Fibroblast of skin of back (primary cell): Measurements from ENCODE around the gene PIK3R4.
A peak's percentile ranks its signal among the peaks of the same experiment; 100 is the strongest.

Experiments
- DNase-seq: peaks from one replicate; pipeline ENCODE4 v3.0.0-alpha.2; 2013

Gene PIK3R4

GRCh38 chr3:130741946-130742610 lies 4.6 kb downstream of the PIK3R4 start:
- DNase-seq = no peak

- no peak for DNase-seq
These were observed 6.8 kb downstream of the PIK3R4 start for GRCh38 chr3:130739848-130740247.

DNA sequence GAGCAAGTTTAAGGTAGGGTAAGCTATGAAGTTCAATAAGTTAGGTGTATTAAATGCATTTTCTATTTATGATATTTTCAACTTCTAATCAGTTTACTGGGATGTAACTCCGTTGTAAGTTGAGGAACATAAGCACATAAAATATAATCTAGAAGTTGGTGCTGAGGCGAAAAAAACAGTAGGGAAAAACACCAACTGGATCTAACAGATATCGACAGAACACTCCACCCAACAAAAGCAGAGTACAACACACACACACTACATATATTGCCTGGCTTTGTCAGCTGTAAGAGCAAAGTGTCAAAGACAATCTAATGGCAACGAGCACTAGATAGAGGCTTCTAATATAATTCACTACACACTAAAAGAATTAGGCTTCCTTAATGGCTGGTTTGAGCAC lies 8.4 kb downstream of the PIK3R4 start:
- DNase-seq = no peak

DNA sequence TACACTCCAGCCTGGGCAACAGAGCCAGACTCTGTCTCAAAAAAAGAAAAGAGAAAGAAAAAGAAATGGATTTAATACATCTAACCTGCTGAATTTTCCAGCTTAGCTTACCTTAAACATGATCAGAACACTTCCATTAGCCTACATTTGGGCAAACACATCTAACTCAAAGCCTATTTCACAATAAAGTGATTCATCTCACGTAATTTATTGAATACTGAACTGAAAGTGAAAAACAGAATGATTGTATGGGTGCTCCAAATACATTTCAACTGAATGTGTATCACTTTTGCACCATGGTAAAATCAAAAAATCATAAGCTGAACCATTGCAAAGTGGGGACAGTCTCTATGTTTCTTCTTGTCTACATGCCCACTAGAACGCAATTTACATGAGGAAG lies 9.0 kb downstream of the PIK3R4 start:
- DNase-seq = no peak

- no peak for DNase-seq
These were observed 13.3 kb downstream of the PIK3R4 start for GRCh38 chr3:130733236-130733875.

DNA sequence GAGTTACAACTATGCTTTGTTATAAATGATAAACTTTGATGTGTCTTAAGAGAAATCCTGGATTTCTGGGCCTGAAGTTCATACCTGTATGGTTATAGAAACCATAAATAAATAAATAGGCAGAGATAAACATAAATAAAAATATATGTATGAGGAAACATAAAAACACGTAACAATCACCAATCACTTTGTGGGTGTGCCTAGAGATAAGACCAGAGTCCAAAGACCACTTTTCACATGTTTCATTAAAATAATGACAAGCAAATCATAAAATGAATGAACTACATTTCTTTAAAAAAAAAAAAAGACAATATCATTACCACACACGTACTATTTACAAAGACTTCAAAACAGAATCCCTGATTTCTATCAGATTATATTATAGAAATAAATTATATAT lies 14.1 kb downstream of the PIK3R4 start:
- no peak for DNase-seq

GRCh38 chr3:130731817-130732216 lies 14.8 kb downstream of the PIK3R4 start:
- DNase-seq = no peak

DNA sequence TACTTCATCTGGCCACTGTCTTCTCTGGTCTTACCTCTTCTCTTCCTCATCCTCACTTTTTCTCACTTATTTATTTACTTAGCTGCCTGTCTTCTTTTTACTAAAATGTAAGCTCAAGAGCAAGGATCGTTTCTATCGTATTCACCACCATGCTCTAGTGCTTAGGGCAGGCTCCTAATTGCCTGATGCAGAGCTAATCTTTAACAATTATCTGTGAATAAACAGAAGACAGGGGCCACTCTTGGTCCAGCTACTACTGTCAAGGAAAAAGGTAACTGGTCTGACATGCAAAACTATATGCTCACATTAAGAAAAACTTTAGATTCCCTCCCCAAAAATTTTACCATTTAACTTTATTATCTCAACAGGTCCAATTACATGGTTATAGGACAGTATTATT lies 17.5 kb downstream of the PIK3R4 start:
- DNase-seq = no peak

GRCh38 chr3:130728037-130728436 lies 18.6 kb downstream of the PIK3R4 start:
- no peak for DNase-seq

DNA sequence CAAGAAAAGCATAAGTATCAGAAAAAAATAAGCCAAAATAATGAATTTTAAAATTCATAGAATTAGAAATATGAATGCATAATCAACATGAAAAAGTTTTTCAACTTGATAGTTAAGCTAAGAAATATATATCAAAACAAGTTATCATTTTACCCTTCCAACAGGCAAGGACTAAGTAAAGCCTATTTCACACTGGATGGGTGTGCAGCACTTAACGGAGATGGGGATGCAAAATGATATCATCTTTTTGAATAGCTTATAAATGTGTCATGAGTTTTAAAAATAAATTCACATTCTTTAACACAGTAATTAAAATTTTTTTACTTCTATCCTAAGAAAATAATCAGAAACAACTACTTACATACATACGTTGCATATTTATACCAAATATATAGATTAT lies 20.9 kb downstream of the PIK3R4 start:
- DNase-seq = peak; percentile 53

DNA sequence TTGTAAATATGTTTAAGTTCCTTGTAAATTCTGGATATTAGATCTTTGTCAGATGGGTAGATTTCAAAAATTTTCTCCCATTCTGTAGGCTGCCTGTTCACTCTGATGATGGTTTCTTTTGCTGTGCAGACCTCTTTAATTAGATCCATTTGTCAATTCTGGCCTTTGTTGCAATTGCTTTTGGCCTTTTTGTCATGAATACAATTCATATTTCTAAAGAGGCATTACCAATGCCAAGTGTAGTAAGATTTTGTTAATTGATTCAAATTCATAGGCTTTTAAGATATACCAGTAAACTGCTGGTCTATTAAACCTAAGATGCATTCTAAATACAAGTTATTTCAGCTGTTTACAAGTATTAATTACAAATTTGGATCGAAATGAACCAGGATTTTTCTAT lies 31.0 kb downstream of the PIK3R4 start:
- no peak for DNase-seq

DNA sequence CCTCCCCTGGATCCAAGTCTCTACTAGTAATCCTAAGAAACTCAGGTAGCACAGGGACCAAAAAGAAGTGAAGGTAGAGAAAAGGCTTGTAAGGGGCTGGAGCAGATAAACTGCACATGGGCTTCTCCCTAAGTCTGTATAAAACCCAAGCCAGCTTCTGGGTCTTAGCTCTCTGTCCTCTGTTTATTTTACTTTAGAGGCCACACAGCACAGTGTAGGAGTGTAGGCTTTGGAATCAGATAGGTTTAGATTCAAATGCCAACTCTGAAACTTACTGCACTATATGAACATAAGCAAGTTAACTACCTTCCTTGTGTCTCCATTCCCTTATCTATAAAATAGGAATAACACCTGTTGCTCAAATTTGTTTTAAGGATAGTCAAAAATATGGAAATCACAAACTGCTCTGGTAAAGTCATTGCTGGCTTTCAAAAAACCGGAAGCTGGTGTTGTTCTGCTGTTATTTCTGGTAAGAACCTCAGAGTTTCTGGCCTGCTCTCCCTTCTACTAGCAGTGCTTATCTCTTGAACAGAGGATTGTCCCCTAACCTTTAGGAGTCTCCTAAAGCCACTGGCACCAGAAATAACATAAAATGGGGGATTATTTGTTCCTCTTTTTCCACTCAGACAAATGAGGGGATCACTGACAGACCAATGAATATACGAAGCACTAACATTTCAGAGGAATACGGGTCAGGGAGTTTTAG lies 33.8 kb downstream of the PIK3R4 start:
- no peak for DNase-seq

- DNase-seq = peak; percentile 30
These were observed 34.9 kb downstream of the PIK3R4 start for GRCh38 chr3:130711565-130712324.

GRCh38 chr3:130709671-130710070 lies 37.0 kb downstream of the PIK3R4 start:
- DNase-seq = peak; percentile 6

DNA sequence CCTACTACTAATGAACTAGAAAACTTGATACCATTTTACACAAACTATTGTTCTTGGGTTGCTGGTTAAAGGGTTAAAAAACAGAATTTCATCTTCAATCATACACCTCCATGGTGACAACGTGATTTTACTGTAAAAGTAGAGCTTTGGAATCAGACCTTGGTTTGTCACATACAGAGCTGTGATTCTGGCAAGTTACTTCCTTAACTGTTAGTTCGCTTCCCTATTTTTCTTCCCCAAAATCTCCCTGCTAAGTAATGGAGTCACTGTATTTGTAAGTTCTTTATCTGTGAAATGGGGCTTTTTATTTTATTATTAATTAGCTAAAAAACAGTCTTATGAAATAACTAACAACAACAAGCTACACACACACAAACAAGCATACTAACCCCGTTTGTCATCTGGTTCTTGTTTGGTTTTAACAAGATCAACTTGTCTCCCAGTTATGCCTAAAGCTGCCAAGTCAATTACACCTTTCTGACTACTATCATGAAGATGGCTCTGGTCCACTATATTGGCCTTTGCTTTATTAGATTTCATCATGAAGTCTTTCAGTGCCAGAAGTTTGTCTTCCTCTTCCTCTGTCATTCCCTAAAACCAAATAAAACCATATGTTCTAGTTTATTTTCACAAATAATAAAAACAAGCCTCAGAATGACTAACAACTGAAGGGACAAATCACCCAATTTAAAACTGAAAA lies 38.6 kb downstream of the PIK3R4 start:
- no peak for DNase-seq

DNA sequence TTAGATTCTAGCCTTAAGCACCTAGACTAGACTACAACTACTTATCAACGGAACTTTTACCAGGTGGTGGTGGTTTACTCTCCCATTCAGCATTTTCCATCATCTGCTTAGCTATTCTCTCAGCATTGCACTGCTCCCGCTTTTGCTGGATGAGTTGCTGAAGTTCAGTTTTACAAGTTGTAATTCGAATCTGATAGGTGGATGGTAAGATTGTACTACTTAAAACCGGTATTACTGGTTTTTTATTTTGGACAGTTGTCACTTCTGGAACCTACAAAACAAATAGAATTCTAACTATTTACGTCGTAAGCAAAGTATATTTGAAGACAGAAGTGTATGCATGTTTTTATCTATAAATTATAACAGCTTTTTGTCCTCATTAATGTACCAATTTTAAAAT lies 41.1 kb downstream of the PIK3R4 start:
- DNase-seq = no peak

DNA sequence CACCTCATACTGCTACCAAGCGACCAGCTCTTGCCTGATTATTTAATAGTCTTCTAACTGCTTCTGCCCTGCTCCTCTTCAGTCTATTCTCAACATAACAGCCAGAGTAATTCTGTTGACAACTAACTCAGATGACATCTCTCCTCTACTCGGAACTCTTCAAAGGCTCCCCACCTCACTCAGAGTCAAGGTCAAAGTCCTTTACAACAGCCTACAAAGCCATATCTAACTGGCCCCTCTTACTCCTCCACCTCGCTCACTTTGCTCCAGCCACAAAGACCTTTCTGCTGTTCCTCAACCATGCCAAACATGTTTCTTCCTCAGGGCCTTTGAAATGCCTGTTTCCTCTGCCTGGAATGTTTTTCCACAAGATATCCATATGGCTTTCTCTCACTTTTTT lies 43.6 kb downstream of the PIK3R4 start:
- no peak for DNase-seq

GRCh38 chr3:130700541-130700940 lies 46.1 kb downstream of the PIK3R4 start:
- no peak for DNase-seq

- peak; percentile 19 for DNase-seq
These were observed 46.9 kb downstream of the PIK3R4 start for GRCh38 chr3:130699765-130700164.

- DNase-seq = no peak
These were observed 53.3 kb downstream of the PIK3R4 start for GRCh38 chr3:130693314-130693713.

GRCh38 chr3:130692455-130692854 lies 54.2 kb downstream of the PIK3R4 start:
- no peak for DNase-seq

DNA sequence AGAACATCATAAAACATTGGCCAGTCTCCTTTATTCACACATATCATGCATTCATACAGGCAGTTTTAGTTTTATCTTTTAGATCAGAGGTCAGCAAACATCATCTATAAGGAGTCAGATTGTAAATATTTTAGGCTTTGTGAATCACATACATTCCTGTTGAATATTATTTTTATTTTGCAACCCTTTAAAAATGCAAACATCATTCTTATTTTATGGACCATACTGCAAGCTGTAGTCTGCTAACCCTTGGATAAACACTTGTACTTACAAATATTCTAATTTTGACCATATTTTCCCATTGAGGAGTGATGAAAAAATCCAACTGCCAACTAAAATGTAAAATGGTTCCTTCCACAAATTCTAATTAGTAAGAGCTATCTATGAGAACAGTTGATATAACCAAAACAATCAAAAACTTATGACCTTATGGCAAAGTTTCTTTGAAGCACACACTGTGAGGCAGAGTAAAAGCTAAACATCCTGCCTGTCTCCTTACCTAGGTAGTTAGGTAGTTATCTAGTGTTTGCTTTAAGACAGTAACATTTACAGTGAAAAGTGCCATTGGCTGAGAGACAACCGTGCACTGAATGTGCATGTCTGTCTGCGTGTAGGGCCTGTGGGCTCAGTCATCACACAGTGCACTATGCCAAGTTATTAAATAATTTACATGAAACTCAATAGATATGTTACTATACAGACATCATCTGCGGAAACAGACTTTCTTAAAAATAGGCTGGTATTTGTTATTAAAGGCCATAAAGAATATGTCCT lies 57.7 kb downstream of the PIK3R4 start:
- peak; percentile 32 for DNase-seq
